SJSA1 (cell line): ENCODE results near the gene RCC2. TPM values are rescaled to one million over a fixed set of nuclear protein-coding genes. Genes with fewer than 3 reads are reported as not detected.
"Not testable (repeated sequence)": the region's sequence is repeated elsewhere in the genome, so short reads cannot be mapped to it uniquely, and the experiment has no call there.

Experiments used
- DNase-seq, 2 experiments: peaks; one replicate each; pipeline ENCODE4 v3.0.0-alpha.2; 2015 to 2020; ENCODE audit warnings: low spot score in 2 of 2, low read depth in 1 of 2
- H3K27ac ChIP-seq: fragments of 250-450 bp; sonication (Bioruptor Pico); 2 replicates; pipeline ENCODE4 v1.5.1; 2020; ENCODE audit warnings: mild to moderate bottlenecking, moderate library complexity
- H3K27me3 ChIP-seq: fragments of 250-450 bp; sonication (Bioruptor Pico); replicated peaks from 2 replicates; pipeline ENCODE4 v1.5.1; 2020; ENCODE audit warnings: mild to moderate bottlenecking, moderate library complexity
- H3K36me3 ChIP-seq: fragments of 250-450 bp; sonication (Bioruptor Pico); 2 replicates; pipeline ENCODE4 v1.5.1; 2020; ENCODE audit warnings: mild to moderate bottlenecking
- H3K4me1 ChIP-seq: fragments of 250-450 bp; sonication (Bioruptor Pico); replicated peaks from 2 replicates; pipeline ENCODE4 v1.6.1; 2021; ENCODE audit warnings: mild to moderate bottlenecking
- H3K4me3 ChIP-seq: fragments of 250-450 bp; sonication (Bioruptor Pico); 2 replicates; pipeline ENCODE4 v1.5.1; 2020; ENCODE audit warnings: mild to moderate bottlenecking
- H3K9me3 ChIP-seq: fragments of 250-450 bp; sonication (Bioruptor Pico); replicated peaks from 2 replicates; pipeline ENCODE4 v1.5.1; 2020; ENCODE audit warnings: mild to moderate bottlenecking
- total RNA-seq: library from RNA; depleted of rRNA; stranded (reverse); fragments of >200 nt; shearing (Covaris generic); gene quantifications from 2 replicates; pipeline ENCODE4 v1.2.3, GENCODE V29; 2014

RCC2 gene
- total RNA-seq, 1 experiment from 2014 or later: 98.5 TPM

GRCh38 chr1:17422461-17422860 lies 17.0 kb downstream of the RCC2 start:
- peaks cover 100% of the 10 kb centered on the region for H3K36me3 ChIP-seq
- no peak overlapping the region for H3K4me3 ChIP-seq
- H3K27ac ChIP-seq: no peak overlapping the region
- H3K27me3 ChIP-seq: no peaks in the 10 kb centered on the region
- no peaks in the 10 kb centered on the region for H3K9me3 ChIP-seq
- no peaks in the 10 kb centered on the region for H3K4me1 ChIP-seq
- DNase-seq: no peak

GRCh38 chr1:17420391-17420918 lies 19.0 kb downstream of the RCC2 start:
- H3K27ac ChIP-seq: no peak overlapping the region
- peaks cover 98% of the 10 kb centered on the region for H3K36me3 ChIP-seq
- no peaks in the 10 kb centered on the region for H3K27me3 ChIP-seq
- DNase-seq: no peak
- H3K4me3 ChIP-seq: no peak overlapping the region
- H3K4me1 ChIP-seq: no peaks in the 10 kb centered on the region
- H3K9me3 ChIP-seq: no peaks in the 10 kb centered on the region

- peak in 1 of 2 experiments; percentile 47 for DNase-seq
- peaks cover 98% of the 10 kb centered on the region for H3K36me3 ChIP-seq
- no peaks in the 10 kb centered on the region for H3K27me3 ChIP-seq
Measured at GRCh38 chr1:17419626-17420328, 19.7 kb downstream of the RCC2 start.

GRCh38 chr1:17416389-17416788 lies 23.1 kb downstream of the RCC2 start:
- Histone ChIP-seq H3K27ac (no peak overlapping the region), H3K27me3 (no peaks in the 10 kb centered on the region), H3K36me3 (peaks cover 96% of the 10 kb centered on the region), H3K4me1 (no peaks in the 10 kb centered on the region), H3K4me3 (no peak overlapping the region), H3K9me3 (no peaks in the 10 kb centered on the region)
- DNase-seq: no peak

More at GRCh38 chr1:17419626-17420328, 19.7 kb downstream of the RCC2 start:
- Histone ChIP-seq H3K4me3 (no peak overlapping the region), H3K27ac (no peak overlapping the region), H3K9me3 (no peaks in the 10 kb centered on the region), H3K4me1 (no peaks in the 10 kb centered on the region)

GRCh38 chr1:17414022-17414421 lies 25.5 kb downstream of the RCC2 start:
- Histone ChIP-seq H3K4me3 (no peak overlapping the region), H3K36me3 (peaks cover 96% of the 10 kb centered on the region), H3K9me3 (no peaks in the 10 kb centered on the region), H3K4me1 (no peaks in the 10 kb centered on the region), H3K27me3 (no peaks in the 10 kb centered on the region), H3K27ac (no peak overlapping the region)
- DNase-seq: no peak

- H3K9me3 ChIP-seq: no peaks in the 10 kb centered on the region
- H3K27me3 ChIP-seq: no peaks in the 10 kb centered on the region
- H3K4me3 ChIP-seq: no peak overlapping the region
- DNase-seq: no peak
- H3K36me3 ChIP-seq: peaks cover 85% of the 10 kb centered on the region
- H3K27ac ChIP-seq: no peak overlapping the region
- H3K4me1 ChIP-seq: no peaks in the 10 kb centered on the region
Measured at GRCh38 chr1:17412093-17412870, 27.2 kb downstream of the RCC2 start.

- no peak for DNase-seq
- Histone ChIP-seq H3K36me3 (peaks cover 72% of the 10 kb centered on the region), H3K27me3 (no peaks in the 10 kb centered on the region), H3K27ac (no peak overlapping the region), H3K9me3 (no peaks in the 10 kb centered on the region), H3K4me1 (peaks cover 5% of the 10 kb centered on the region; the same call in 1 of the 2 replicates), H3K4me3 (no peak overlapping the region)
Measured at GRCh38 chr1:17409391-17409811, 30.1 kb downstream of the RCC2 start.

- not testable (repeated sequence) for H3K27ac ChIP-seq, H3K9me3 ChIP-seq, H3K27me3 ChIP-seq, H3K4me3 ChIP-seq, DNase-seq, H3K4me1 ChIP-seq
- H3K36me3 ChIP-seq: peaks cover 59% of the 10 kb centered on the region
Measured at GRCh38 chr1:17407786-17408514, 31.5 kb downstream of the RCC2 start.

- H3K27ac ChIP-seq, H3K4me1 ChIP-seq, DNase-seq: not testable (repeated sequence)
Measured at GRCh38 chr1:17406760-17407475, 32.6 kb downstream of the RCC2 start.

GRCh38 chr1:17405898-17406759 lies 33.3 kb downstream of the RCC2 start:
- DNase-seq: peak; percentile 57 to 76
- no peak overlapping the region for H3K27ac ChIP-seq
- peaks cover 5% of the 10 kb centered on the region; the same call in 1 of the 2 replicates for H3K4me1 ChIP-seq
- H3K36me3 ChIP-seq: peaks cover 41% of the 10 kb centered on the region
- no peaks in the 10 kb centered on the region for H3K27me3 ChIP-seq
- H3K4me3 ChIP-seq: no peak overlapping the region
- no peaks in the 10 kb centered on the region for H3K9me3 ChIP-seq

More at GRCh38 chr1:17406760-17407475, 32.6 kb downstream of the RCC2 start:
- H3K36me3 ChIP-seq: peaks cover 49% of the 10 kb centered on the region
- H3K4me3 ChIP-seq, H3K9me3 ChIP-seq, H3K27me3 ChIP-seq: not testable (repeated sequence)

GRCh38 chr1:17404820-17405219 lies 34.7 kb downstream of the RCC2 start:
- no peak for DNase-seq
- Histone ChIP-seq H3K27me3 (no peaks in the 10 kb centered on the region), H3K4me3 (no peak overlapping the region), H3K27ac (no peak overlapping the region), H3K4me1 (peaks cover 5% of the 10 kb centered on the region; the same call in 1 of the 2 replicates), H3K36me3 (peaks cover 28% of the 10 kb centered on the region), H3K9me3 (no peaks in the 10 kb centered on the region)

- Histone ChIP-seq H3K4me3 (no peak overlapping the region), H3K27me3 (no peaks in the 10 kb centered on the region), H3K27ac (no peak overlapping the region), H3K4me1 (peaks cover 5% of the 10 kb centered on the region; the same call in 1 of the 2 replicates), H3K9me3 (no peaks in the 10 kb centered on the region), H3K36me3 (peaks cover 22% of the 10 kb centered on the region)
- DNase-seq: no peak
Measured at GRCh38 chr1:17404034-17404684, 35.3 kb downstream of the RCC2 start.
